T-helper 17 cell (primary cell): ENCODE measurements around the gene EIF4EBP2. TPM values are rescaled to one million over a fixed set of nuclear protein-coding genes. Genes with fewer than 3 reads are reported as not detected.

Source experiments
- ATAC-seq: fragments of 150-1000 bp; cut with Tn5 transposase; 2 replicates; pipeline ENCODE4 v1.10.0; 2021; ENCODE audit warnings: mild to moderate bottlenecking, moderate library complexity
- DNase-seq, 3 donors: peaks; one replicate each; pipeline versions ENCODE4 v3.0.0 to v3.0.0-alpha.2; 2020 to 2021
- H3K9me3 ChIP-seq: one replicate; pipeline ENCODE4 v1.7.0; 2013; ENCODE audit warnings: low read length, mild to moderate bottlenecking; ENCODE audit not compliant: control insufficient read depth, poor library complexity, severe bottlenecking
- H3K27ac Mint-ChIP-seq: one replicate; pipeline ENCODE4 v1.8.0; 2022; ENCODE audit warnings: mild to moderate bottlenecking, moderate library complexity, mixed read lengths
- H3K27me3 Mint-ChIP-seq: one replicate; pipeline ENCODE4 v1.8.0; 2022; ENCODE audit warnings: mixed read lengths
- H3K36me3 Mint-ChIP-seq: one replicate; pipeline ENCODE4 v1.8.0; 2022; ENCODE audit warnings: low read depth, mixed read lengths
- H3K4me1 Mint-ChIP-seq: one replicate; pipeline ENCODE4 v1.8.0; 2022; ENCODE audit warnings: mild to moderate bottlenecking, mixed read lengths
- H3K4me3 Mint-ChIP-seq: one replicate; pipeline ENCODE4 v1.8.0; 2022; ENCODE audit warnings: mild to moderate bottlenecking, moderate library complexity, mixed read lengths
- total RNA-seq, 4 donors: library from RNA in 2 of 4; stranded (reverse) in 2 of 4; gene quantifications; one replicate each; pipeline ENCODE4 v1.2.3 and lab custom pipeline; 2022 to 2026

Gene EIF4EBP2
- total RNA-seq, 2 donors from 2014 or later, result 44.2 to 49.5 TPM

DNA sequence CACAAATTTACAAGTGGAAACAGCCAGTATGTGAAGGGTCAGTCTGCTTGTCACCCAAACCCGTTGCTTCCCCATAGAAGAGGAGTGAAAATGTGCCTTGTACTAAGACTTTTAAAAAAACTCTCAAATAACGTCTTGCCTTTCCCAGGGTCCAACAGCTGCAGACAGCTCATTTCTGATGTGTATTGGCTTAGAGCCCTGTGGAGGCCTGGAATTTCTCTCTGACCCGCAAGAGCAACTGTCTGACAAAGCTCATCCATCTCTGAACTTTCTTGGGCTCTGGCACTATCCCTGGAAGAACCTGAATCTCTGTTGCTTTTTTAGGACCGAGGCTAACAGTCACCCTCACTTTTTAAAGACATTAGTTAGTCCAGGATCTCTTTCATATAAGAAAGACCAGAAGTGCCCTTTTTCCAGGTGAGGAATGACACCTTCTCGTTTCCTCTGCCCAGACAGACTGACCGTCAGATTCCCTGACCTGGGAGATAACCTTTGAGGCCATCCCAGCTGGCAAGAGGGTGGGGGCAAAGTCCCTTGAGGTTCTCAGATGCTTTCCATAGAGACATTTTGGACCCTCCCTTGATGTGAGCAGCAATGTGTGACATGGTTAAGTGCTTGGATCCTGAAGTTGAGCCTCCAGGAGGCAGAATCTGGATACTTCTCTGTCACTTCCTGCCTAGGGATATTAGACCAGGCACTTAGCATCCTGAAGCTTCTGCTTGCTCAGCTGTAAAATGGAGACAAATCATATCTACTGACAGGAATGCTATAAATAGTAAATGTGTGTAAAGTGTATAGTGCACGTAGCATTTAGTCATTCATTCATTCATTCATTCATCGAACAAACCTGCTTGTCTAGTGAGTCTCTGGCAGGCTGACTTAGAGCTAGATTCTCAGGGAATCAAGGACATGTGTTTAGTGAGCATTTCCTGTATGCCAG lies 42.0 kb downstream of the EIF4EBP2 start:
- Mint-ChIP-seq H3K27ac (no peak overlapping the region), H3K36me3 (peaks cover 5% of the 10 kb centered on the region), H3K4me3 (no peak overlapping the region), H3K4me1 (peaks cover 11% of the 10 kb centered on the region), H3K27me3 (peaks cover 38% of the 10 kb centered on the region)
- H3K9me3 ChIP-seq, result no peaks in the 10 kb centered on the region
- DNase-seq, result no peak
- ATAC-seq, result no peak

DNA sequence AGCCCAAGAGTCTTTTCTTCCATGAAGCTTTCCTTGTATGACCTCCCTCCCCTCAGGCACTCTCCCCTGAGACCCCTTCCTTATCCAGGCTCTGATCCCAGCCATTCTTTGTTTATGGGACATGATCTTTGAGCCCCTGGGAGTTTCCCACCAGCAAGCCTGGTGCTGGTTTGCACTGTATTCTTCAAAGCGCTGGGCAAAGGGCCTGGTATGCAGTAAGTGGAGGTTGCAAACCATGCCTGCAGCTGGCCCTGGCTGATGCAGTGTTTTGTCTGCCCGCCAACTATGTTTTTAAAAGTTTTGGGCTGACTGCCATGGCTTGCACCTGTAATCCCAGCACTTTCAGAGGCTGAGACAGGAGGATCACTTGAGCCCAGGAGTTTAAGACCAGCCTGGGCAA lies 44.3 kb downstream of the EIF4EBP2 start:
- H3K4me1 Mint-ChIP-seq, result peaks cover 3% of the 10 kb centered on the region
- no peak for DNase-seq
- peaks cover 24% of the 10 kb centered on the region for H3K27me3 Mint-ChIP-seq
- H3K9me3 ChIP-seq, result no peaks in the 10 kb centered on the region
- no peak for ATAC-seq
- H3K36me3 Mint-ChIP-seq, result no peaks in the 10 kb centered on the region
- H3K27ac Mint-ChIP-seq, result no peak overlapping the region
- H3K4me3 Mint-ChIP-seq, result no peak overlapping the region

DNA sequence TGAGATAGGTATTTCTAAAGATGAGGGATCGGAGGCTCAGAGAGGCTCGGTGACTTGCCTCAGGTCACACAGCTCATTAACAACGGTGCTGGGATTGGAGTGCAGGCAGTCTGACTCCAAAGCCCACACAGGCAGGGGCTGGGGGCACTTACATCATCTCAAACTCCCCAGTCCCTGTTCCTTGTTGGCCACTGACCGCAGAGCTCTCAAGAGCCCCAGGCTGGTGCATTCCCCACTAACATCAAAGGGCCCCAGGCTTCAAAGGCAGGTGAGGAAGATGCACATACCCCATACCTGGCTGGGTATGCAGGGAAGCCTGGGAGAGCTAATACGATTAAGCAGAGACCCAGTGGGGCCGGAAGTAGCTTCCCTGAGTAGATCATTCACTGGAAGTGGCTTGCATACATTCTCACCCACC lies 51.3 kb downstream of the EIF4EBP2 start:
- Mint-ChIP-seq H3K27ac (no peak overlapping the region), H3K27me3 (peaks cover 32% of the 10 kb centered on the region), H3K4me3 (no peak overlapping the region), H3K36me3 (peaks cover under 1% of the 10 kb centered on the region), H3K4me1 (peaks cover 3% of the 10 kb centered on the region)
- DNase-seq (no peak), ATAC-seq (no peak)
- no peaks in the 10 kb centered on the region for H3K9me3 ChIP-seq

DNA sequence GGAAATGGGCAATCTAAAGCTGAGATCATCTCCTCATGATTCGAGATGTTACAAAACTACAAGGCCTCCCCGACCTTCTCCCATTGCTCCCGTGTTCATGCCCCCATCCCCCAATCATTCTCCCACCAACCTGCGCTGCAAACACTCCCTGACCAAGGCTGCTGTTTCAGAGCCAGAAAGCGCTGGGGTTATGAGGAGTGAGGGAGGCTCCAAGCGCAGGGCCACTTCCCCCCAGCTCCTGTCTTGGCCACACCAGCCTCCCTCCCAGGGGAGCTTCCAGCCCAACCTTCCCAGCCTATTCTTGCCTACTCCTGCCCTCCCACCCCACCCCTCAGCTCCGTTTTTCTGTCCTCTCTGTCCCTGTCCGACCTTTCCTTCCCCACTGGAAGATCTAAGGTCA lies 52.2 kb downstream of the EIF4EBP2 start:
- ATAC-seq, result no peak
- no peaks in the 10 kb centered on the region for H3K9me3 ChIP-seq
- H3K4me3 Mint-ChIP-seq, result no peak overlapping the region
- peaks cover 4% of the 10 kb centered on the region for H3K4me1 Mint-ChIP-seq
- H3K36me3 Mint-ChIP-seq, result peaks cover 5% of the 10 kb centered on the region
- peaks cover 33% of the 10 kb centered on the region for H3K27me3 Mint-ChIP-seq
- no peak for DNase-seq
- no peak overlapping the region for H3K27ac Mint-ChIP-seq

DNA sequence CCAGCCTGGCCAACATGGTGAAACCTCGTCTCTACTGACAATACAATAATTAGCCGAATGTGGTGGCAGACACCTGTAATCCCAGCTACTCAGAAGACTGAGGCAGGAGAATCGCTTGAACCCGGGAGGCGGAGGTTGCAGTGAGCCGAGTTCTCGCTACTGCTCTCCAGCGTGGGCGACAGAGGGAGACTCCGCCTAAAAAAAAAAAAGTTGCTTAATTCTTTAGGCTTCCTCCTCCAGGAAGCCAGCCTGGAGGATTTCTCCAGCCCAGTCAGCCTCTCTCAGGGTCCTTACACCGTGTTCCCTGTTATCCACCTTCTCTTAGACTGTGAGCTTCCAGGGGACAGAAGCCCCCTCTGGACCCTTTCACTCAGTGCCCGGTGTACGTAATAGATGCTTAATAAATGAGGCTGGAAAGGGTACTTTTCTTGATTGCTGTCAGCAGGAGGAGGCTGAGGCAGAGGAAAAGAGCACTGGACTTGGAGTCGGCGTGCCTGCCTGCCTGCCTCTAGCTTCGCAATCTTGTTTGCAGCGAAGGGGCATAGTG lies 53.9 kb downstream of the EIF4EBP2 start:
- Mint-ChIP-seq H3K36me3 (peaks cover 5% of the 10 kb centered on the region), H3K4me3 (peak overlapping the region; percentile 19), H3K27ac (no peak overlapping the region), H3K27me3 (peaks cover 36% of the 10 kb centered on the region), H3K4me1 (peaks cover 7% of the 10 kb centered on the region)
- ATAC-seq (no peak), DNase-seq (no peak)
- H3K9me3 ChIP-seq, result no peaks in the 10 kb centered on the region

DNA sequence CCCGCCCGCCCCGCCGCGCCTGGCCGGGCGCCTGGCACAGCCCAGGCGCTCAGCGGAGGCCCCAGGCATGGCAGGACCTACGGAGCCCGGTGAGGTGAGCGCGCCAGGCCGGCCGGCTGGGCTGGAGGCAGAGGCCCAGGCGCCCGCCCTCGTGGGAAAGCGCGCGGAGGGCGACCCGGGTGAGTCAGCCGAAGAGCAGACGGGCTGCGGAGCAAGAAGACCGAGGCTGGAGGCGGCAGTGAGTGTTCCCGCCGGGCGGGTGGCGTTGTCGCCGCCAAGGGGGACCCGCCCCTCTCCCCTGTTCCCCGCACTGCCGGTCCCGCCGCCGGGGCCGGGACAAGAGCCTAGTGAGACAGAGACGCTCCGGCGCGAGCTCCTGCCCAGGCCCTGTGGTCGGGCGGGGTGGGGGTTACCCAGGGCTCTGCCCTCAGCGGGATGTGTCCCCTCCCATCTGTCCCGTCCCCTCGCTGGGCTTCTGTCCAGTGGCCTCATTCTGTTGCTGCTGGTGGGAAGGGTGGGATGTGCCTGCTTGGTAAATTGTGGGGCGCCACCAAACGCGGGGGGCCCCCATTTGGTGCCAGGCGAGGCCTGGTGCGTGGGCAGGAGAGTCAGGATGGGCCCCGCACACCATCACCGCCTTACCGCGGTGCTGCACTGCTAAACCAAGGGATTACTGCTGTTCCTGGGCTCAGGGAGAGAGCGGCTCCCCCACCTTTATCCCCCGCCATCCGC lies 54.5 kb downstream of the EIF4EBP2 start:
- H3K27me3 Mint-ChIP-seq, result peaks cover 36% of the 10 kb centered on the region
- H3K4me1 Mint-ChIP-seq, result peaks cover 7% of the 10 kb centered on the region
- no peak overlapping the region for H3K27ac Mint-ChIP-seq
- ATAC-seq (peak; percentile 53), DNase-seq (no peak)
- H3K36me3 Mint-ChIP-seq, result peaks cover 5% of the 10 kb centered on the region
- H3K4me3 Mint-ChIP-seq, result peak overlapping the region; percentile 63
- no peaks in the 10 kb centered on the region for H3K9me3 ChIP-seq

DNA sequence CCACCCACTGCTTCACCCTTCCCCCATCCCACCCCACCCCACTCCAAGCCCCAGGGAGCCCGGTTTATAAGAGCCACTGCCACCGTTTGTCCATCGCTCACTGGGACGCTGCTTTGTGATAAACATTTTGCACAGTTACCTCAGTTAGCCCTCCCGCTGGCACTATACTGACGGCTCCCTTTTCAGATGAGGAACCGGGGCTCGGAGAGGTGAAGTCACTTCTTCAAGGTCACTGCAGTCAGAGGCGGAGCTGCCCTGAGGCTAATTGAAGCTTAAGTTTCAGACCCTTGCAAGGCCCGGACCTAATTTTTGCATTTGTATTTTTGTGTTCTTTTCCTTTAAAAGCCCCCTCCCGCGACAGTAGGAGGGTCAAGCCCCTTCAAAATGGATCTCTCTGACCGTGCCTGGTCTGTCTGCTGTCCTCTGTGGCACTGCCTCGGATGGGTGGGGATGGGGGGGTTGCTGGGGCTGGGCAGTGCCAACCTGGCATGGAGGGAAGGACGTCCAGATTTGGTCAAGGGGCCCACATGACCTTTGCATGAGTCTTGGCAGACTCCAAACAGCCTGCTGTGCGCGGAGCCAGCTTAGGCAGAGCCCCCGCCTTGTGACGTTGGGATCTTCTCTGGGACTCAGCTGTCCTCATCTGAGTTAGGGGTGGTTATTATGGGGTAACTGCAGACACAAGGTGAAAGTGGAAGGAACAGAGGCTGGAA lies 55.3 kb downstream of the EIF4EBP2 start:
- DNase-seq, result no peak
- no peaks in the 10 kb centered on the region for H3K9me3 ChIP-seq
- Mint-ChIP-seq H3K27me3 (peaks cover 36% of the 10 kb centered on the region), H3K27ac (no peak overlapping the region), H3K4me3 (peak overlapping the region; percentile 63), H3K4me1 (peaks cover 10% of the 10 kb centered on the region), H3K36me3 (peaks cover 5% of the 10 kb centered on the region)
- no peak for ATAC-seq

DNA sequence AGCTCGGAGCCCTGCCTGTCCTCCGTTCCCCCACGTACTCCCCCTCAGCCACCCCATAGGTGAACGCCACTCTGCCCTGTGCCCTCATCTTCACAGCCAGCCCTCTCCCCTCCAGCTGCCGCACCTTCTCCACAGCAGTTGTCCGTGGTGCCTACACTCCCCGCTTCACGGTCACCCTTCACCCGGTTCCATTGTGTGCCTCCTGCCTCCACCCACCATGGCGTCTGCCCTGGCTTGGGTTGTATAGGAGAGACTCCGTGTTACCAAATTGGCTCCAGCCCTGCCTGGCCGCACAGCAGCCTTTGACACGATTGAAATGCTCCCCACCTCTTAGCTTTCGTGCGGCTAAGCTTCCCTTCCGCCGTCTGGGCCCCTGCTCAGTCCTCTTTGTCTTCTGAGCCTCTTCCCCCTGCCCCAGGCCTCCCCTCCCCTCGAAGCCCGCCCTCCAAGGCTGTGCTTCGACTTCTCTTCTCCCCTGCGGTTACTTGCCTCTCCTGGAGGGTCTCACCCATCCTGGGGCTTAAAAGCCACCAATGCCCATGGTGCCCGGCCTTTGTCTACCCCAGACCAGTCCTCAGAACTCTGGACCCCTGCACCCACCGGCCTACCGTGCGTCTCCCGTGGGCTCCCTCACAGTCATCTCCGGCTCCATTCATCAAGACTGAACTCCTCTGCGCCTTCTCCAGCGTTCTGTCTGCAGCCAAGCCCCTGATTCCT lies 56.0 kb downstream of the EIF4EBP2 start:
- Mint-ChIP-seq H3K36me3 (peaks cover 5% of the 10 kb centered on the region), H3K27me3 (peaks cover 36% of the 10 kb centered on the region), H3K27ac (no peak overlapping the region), H3K4me3 (peak overlapping the region; percentile 39), H3K4me1 (peaks cover 10% of the 10 kb centered on the region)
- no peaks in the 10 kb centered on the region for H3K9me3 ChIP-seq
- ATAC-seq (no peak), DNase-seq (no peak)

DNA sequence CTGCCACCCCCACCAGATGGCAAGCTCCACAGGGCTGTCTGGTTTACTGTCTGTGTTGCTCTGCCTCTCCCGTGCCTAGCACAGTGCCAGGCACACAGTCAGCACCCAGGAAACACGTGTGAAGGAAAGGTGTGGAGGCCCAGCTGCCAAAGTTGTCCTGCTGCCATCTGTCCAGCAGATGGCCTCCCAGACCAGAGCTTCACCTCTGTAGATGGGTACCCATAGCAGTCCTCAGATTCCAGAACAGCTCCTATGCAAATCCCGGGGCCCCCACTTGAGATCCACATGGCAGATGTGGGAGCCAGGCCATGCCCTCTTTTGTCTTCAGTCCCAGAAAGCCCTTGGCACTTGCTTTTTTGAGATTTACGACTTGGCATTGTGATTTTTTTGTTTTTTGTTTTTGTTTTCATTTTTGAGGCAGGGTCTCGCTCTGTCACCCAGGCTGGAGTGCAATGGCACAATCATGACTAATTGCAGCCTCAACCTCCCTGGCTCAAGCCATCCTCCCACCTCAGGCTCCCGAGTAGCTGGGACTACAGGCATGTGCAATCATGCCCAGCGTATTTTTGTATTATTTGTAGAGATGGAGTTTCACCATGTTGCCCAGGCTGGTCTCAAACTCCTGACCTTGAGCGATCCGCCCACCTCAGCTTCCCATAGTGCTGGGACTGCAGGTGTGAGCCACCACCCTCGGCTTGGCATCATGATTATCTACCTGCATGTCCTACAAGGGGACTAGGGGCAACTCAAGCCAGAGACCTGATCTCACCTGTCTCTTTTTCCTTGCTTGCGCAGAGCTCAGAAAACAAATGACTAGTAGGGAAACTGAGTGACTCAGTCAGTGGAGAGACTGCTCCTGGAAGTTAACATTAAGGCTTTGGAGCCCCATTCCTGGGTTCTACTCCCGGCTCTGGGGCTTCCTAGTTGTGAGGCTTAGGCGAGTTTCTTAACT lies 57.7 kb downstream of the EIF4EBP2 start:
- Mint-ChIP-seq H3K36me3 (peaks cover 5% of the 10 kb centered on the region), H3K4me3 (no peak overlapping the region), H3K4me1 (peaks cover 10% of the 10 kb centered on the region), H3K27ac (no peak overlapping the region), H3K27me3 (peaks cover 32% of the 10 kb centered on the region)
- no peaks in the 10 kb centered on the region for H3K9me3 ChIP-seq
- DNase-seq (peak in 1 of 3 donors; percentile 20), ATAC-seq (peak; percentile 68)

DNA sequence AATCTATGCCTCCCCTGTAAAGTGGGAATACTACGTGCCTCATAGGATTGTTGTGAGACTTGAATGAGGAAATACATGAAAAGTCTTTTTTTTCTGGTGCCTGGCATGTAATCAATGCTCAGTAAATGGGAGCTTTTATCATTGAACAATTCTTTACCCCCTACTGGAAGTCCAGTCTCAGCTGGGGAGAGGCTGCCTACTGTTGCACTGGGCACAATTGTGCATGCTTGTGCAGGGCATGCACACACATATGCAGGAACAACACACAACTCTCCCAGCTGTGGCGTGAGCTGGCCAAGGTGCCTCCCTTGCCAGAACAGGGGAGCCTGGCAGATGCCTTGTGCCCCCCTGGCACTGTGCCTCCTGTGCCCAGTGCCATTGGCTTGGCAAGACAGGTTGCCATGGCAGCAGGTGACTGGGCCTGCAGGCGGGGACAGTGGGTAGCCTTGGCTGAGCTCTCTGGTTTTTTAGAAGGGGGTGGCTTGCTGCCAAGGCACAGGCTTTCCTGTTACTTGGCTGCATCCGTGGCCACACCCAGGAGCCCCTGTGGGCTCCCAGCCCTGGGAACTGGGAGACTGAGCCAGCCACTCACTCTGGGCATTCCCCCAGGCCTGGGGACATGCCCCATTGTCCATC lies 58.5 kb downstream of the EIF4EBP2 start:
- no peak for ATAC-seq

DNA sequence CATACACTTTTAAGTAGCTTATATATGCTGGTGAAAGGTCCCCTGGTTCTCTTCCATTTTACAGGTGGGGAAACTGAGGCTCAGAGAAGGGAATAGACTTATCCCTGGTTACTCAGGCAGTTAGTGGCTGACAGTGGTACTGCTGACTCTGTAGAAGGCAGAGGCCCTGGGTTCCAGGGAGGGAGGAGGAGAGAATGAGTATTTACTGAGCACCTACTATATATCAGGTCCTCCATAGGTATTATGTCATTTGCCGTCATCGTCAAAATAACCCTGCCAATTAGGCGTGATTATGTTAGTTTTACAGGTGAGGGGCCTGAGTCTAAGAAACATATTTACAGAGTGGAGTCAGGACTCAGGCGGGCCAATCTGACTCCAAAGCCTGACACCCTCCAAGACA lies 61.3 kb downstream of the EIF4EBP2 start:
- ATAC-seq, result no peak

More for the DNA sequence above, 58.5 kb downstream of the EIF4EBP2 start:
- no peak for DNase-seq
- no peak overlapping the region for H3K4me3 Mint-ChIP-seq
- no peak overlapping the region for H3K27ac Mint-ChIP-seq
- H3K9me3 ChIP-seq, result no peaks in the 10 kb centered on the region
- H3K36me3 Mint-ChIP-seq, result peaks cover 5% of the 10 kb centered on the region
- H3K4me1 Mint-ChIP-seq, result peaks cover 8% of the 10 kb centered on the region
- H3K27me3 Mint-ChIP-seq, result peaks cover 28% of the 10 kb centered on the region

More for the DNA sequence above, 61.3 kb downstream of the EIF4EBP2 start:
- peaks cover 7% of the 10 kb centered on the region for H3K4me1 Mint-ChIP-seq
- no peak for DNase-seq
- H3K9me3 ChIP-seq, result no peaks in the 10 kb centered on the region
- H3K27me3 Mint-ChIP-seq, result peaks cover 18% of the 10 kb centered on the region
- H3K4me3 Mint-ChIP-seq, result no peak overlapping the region
- no peak overlapping the region for H3K27ac Mint-ChIP-seq
- peaks cover 4% of the 10 kb centered on the region for H3K36me3 Mint-ChIP-seq
